Right lobe of liver (tissue), 4 donors: ENCODE data around the gene ANK2.

Experiments used
- POLR2A ChIP-seq: fragments of 450-650 bp; IDR thresholded peaks from one replicate; pipeline ENCODE4 v1.6.1; 2017; ENCODE audit warnings: antibody characterized with exemption, mild to moderate bottlenecking
- TF ChIP-seq, protein P1 (sequence below), 4 donors: fragments of 200-600 bp in 3 of 4; fragments of 450-650 bp in 1 of 4; IDR thresholded peaks; one replicate each; pipeline versions ENCODE4 v1.5.1 to v1.8.0; 2016 to 2022; ENCODE audit warnings: antibody characterized with exemption in 4 of 4, mild to moderate bottlenecking in 2 of 4
- donor health status: DM: no; HTN: no; CAD: no.
- donor health status: DM: no; HTN: no; CAD: no.
- donor health status: DM: no; HTN: yes; CAD: no.

GRCh38 chr4:113384600-113384999 lies 335.1 kb downstream of the ANK2 start:
- TF ChIP-seq, protein P1, sequence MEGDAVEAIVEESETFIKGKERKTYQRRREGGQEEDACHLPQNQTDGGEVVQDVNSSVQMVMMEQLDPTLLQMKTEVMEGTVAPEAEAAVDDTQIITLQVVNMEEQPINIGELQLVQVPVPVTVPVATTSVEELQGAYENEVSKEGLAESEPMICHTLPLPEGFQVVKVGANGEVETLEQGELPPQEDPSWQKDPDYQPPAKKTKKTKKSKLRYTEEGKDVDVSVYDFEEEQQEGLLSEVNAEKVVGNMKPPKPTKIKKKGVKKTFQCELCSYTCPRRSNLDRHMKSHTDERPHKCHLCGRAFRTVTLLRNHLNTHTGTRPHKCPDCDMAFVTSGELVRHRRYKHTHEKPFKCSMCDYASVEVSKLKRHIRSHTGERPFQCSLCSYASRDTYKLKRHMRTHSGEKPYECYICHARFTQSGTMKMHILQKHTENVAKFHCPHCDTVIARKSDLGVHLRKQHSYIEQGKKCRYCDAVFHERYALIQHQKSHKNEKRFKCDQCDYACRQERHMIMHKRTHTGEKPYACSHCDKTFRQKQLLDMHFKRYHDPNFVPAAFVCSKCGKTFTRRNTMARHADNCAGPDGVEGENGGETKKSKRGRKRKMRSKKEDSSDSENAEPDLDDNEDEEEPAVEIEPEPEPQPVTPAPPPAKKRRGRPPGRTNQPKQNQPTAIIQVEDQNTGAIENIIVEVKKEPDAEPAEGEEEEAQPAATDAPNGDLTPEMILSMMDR (IDR thresholded peaks at IDR 0.05) = no peak
- no peak for TF ChIP-seq POLR2A
